Activated CD4-positive, alpha-beta T cell treated with anti-CD3 and anti-CD28 coated beads for 36 hours (primary cell): ENCODE results near the gene OSBPL10. TPM values are rescaled to one million over a fixed set of nuclear protein-coding genes. Genes with fewer than 3 reads are reported as not detected.
"Not testable (repeated sequence)": the region's sequence is repeated elsewhere in the genome, so short reads cannot be mapped to it uniquely, and the experiment has no call there.

Source experiments
- ATAC-seq: fragments of 200-7000 bp; cut with Tn5 transposase; one replicate; pipeline ENCODE4 v1.10.0; 2021; ENCODE audit warnings: mild to moderate bottlenecking, moderate library complexity
- CTCF ChIA-PET: fragments of 350-600 bp; sonication (Branson Sonifier 250); formaldehyde crosslinking; loops from one replicate; lab custom pipeline; 2021; ENCODE audit warnings: antibody characterized with exemption; lab: Charles Lee
- POLR2A ChIA-PET: fragments of 350-600 bp; sonication (Branson Sonifier 250); formaldehyde crosslinking; loops from one replicate; lab custom pipeline; 2021; ENCODE audit warnings: antibody characterized with exemption, inconsistent platforms; lab: Charles Lee
- DNase-seq: peaks from one replicate; pipeline ENCODE4 v3.0.0-alpha.2; 2020
- H3K27ac Mint-ChIP-seq: one replicate; pipeline ENCODE4 v1.8.0; 2021; ENCODE audit warnings: mixed read lengths
- H3K27me3 Mint-ChIP-seq: one replicate; pipeline ENCODE4 v1.8.0; 2021; ENCODE audit warnings: mixed read lengths
- H3K36me3 Mint-ChIP-seq: one replicate; pipeline ENCODE4 v1.8.0; 2021; ENCODE audit warnings: low read depth, mixed read lengths
- H3K4me1 Mint-ChIP-seq: one replicate; pipeline ENCODE4 v1.8.0; 2021; ENCODE audit warnings: mixed read lengths
- H3K4me3 Mint-ChIP-seq: one replicate; pipeline ENCODE4 v1.8.0; 2021; ENCODE audit warnings: mild to moderate bottlenecking, moderate library complexity, mixed read lengths
- H3K9me3 Mint-ChIP-seq: one replicate; pipeline ENCODE4 v1.8.0; 2021; ENCODE audit warnings: low read depth, mixed read lengths
- intact Hi-C, 2 experiments: fragments of 100-400 bp; cut with DNase I in 1 of 2; cut with micrococcal nuclease in 1 of 2; formaldehyde crosslinking; loops; one replicate each; pipeline versions ENCODE4 v1.14.2 to v1.15.1; 2022 to 2024; cut with DNase I, micrococcal nuclease
- total RNA-seq, 2 experiments: library from RNA; stranded (reverse); gene quantifications; one replicate each; pipeline ENCODE4 v1.2.3, GENCODE V29; 2021

The OSBPL10 gene
- total RNA-seq, 2 experiments from 2014 or later, result 11.2 to 11.8 TPM

- H3K9me3 Mint-ChIP-seq, result no peaks in the 10 kb centered on the region
- DNase-seq, result no peak
- H3K27me3 Mint-ChIP-seq, result peaks cover 2% of the 10 kb centered on the region
- H3K27ac Mint-ChIP-seq, result no peak overlapping the region
- ATAC-seq, result no peak
- CTCF ChIA-PET, result no interaction called here
- intact Hi-C loops, result no loop called here
- no peaks in the 10 kb centered on the region for H3K4me1 Mint-ChIP-seq
- POLR2A ChIA-PET, result interaction anchor here (0.7 kb wide), 1 partner anchor 42 kb away, joined by 4 read pairs; no protein-coding TSS in a partner anchor
- H3K4me3 Mint-ChIP-seq, result no peak overlapping the region
- H3K36me3 Mint-ChIP-seq, result no peaks in the 10 kb centered on the region
These were observed 177.9 kb downstream of the OSBPL10 start for GRCh38 chr3:31802981-31803740.

DNA sequence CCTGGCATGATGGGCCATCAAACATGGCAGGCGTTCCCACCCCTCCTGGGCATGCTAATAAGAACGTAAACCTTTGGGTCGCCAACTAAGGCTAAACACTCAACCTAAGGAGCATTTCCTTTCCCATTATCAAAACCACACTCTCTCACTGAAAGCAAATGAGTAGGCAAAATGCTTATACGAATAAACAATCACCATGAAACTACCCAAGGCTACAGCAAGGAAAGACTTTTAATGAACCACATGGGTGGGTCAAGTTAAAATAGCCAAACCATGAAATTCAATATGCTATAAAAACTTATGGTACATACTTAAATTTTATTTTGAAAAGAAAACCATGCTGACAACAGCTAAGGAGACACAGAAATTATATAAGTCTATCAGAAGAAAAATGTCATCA is 180.6 kb downstream of the OSBPL10 start:
- Mint-ChIP-seq H3K27ac (no peak overlapping the region), H3K4me1 (no peaks in the 10 kb centered on the region), H3K4me3 (no peak overlapping the region), H3K9me3 (no peaks in the 10 kb centered on the region), H3K27me3 (no peaks in the 10 kb centered on the region), H3K36me3 (no peaks in the 10 kb centered on the region)
- DNase-seq, result no peak
- ChIA-PET POLR2A (no interaction called here), CTCF (no interaction called here)
- intact Hi-C loops, result no loop called here
- no peak for ATAC-seq

- H3K4me3 Mint-ChIP-seq, result no peak overlapping the region
- ChIA-PET POLR2A (interaction anchor here (0.6 kb wide), 1 partner anchor 1831 kb away, joined by 5 read pairs; no protein-coding TSS in a partner anchor), CTCF (no interaction called here)
- H3K27me3 Mint-ChIP-seq, result no peaks in the 10 kb centered on the region
- ATAC-seq (no peak), DNase-seq (no peak)
- H3K4me1 Mint-ChIP-seq, result no peaks in the 10 kb centered on the region
- no peaks in the 10 kb centered on the region for H3K9me3 Mint-ChIP-seq
- intact Hi-C loops, result no loop called here
- H3K36me3 Mint-ChIP-seq, result no peaks in the 10 kb centered on the region
- no peak overlapping the region for H3K27ac Mint-ChIP-seq
These were observed 182.2 kb downstream of the OSBPL10 start for GRCh38 chr3:31798840-31799239.

GRCh38 chr3:31793821-31794220 is 187.2 kb downstream of the OSBPL10 start:
- Mint-ChIP-seq H3K4me1 (no peaks in the 10 kb centered on the region), H3K36me3 (no peaks in the 10 kb centered on the region), H3K27me3 (peaks cover 2% of the 10 kb centered on the region), H3K4me3 (no peak overlapping the region), H3K27ac (no peak overlapping the region), H3K9me3 (no peaks in the 10 kb centered on the region)
- intact Hi-C loops, result no loop called here
- ATAC-seq (no peak), DNase-seq (no peak)
- CTCF ChIA-PET, result no interaction called here
- POLR2A ChIA-PET, result no interaction called here

DNA sequence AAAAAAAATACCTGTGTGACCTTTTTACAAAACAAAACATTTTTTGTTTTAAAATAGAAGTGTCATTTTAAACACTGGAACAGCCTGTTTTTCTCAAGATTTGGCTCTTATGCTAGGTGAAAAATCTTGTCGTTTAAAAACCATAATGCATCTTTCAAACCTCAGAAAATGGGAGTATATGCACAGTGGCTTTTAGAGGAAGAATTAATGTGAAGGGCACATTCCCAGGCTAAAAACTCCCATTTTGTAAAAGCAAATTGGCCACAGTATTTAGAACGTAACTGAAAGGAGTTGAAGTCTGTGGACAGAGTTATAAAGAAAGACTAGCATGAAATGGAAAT is 190.0 kb downstream of the OSBPL10 start:
- CTCF ChIA-PET, result no interaction called here
- H3K4me3 Mint-ChIP-seq, result no peak overlapping the region
- peaks cover 2% of the 10 kb centered on the region for H3K27me3 Mint-ChIP-seq
- H3K36me3 Mint-ChIP-seq, result no peaks in the 10 kb centered on the region
- H3K27ac Mint-ChIP-seq, result no peak overlapping the region
- ATAC-seq (no peak), DNase-seq (no peak)
- no peaks in the 10 kb centered on the region for H3K9me3 Mint-ChIP-seq
- intact Hi-C loops, result no loop called here
- POLR2A ChIA-PET, result no interaction called here
- no peaks in the 10 kb centered on the region for H3K4me1 Mint-ChIP-seq

GRCh38 chr3:31790193-31791089 is 190.6 kb downstream of the OSBPL10 start:
- intact Hi-C loops, result no loop called here
- no peaks in the 10 kb centered on the region for H3K4me1 Mint-ChIP-seq
- H3K4me3 Mint-ChIP-seq, result no peak overlapping the region
- ATAC-seq, result no peak
- no peaks in the 10 kb centered on the region for H3K9me3 Mint-ChIP-seq
- no peak overlapping the region for H3K27ac Mint-ChIP-seq
- H3K36me3 Mint-ChIP-seq, result no peaks in the 10 kb centered on the region
- POLR2A ChIA-PET, result no interaction called here
- DNase-seq, result no peak
- peaks cover 2% of the 10 kb centered on the region for H3K27me3 Mint-ChIP-seq
- CTCF ChIA-PET, result no interaction called here

DNA sequence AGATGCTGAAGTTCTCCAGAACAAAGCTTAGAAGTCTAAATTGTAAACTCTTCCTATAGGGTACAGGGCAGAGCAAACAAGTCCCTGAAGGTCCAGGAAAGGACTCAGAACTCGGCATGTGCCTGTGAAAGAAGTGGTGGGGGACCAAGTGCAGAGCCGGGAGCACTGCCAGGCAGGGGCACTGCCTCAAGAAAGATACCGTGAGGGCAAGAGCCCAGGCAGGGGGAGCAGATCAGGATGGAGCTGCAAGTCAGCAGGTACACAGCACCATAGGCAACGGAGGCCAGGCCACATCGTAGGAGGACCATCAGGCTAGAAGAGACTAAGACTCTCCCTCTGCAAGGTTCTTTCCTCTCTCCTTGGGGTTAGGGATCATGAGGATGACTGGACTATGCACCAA is 191.6 kb downstream of the OSBPL10 start:
- Mint-ChIP-seq H3K4me3 (no peak overlapping the region), H3K4me1 (no peaks in the 10 kb centered on the region), H3K27me3 (peaks cover 2% of the 10 kb centered on the region), H3K9me3 (no peaks in the 10 kb centered on the region), H3K36me3 (no peaks in the 10 kb centered on the region), H3K27ac (no peak overlapping the region)
- no peak for DNase-seq
- ChIA-PET CTCF (no interaction called here), POLR2A (no interaction called here)
- intact Hi-C loops, result no loop called here
- no peak for ATAC-seq

DNA sequence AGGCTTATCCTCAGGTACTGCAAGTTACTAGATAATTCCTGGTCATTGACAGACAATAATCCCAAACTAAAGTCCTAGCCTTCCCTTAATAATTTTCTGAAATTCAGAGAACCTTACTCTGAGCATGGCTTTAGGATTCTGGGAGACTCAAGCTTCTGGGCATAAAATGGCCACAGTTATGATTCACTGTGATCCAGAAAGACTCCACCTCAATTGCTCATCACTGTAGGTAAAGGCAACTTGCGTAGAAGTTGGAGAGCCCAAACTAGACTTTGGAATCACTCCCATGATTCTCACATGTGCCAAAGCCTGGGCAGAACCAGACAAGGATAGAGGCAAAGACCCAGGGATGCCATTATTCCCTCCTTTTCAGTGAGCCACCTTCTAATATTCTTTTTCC is 195.3 kb downstream of the OSBPL10 start:
- Mint-ChIP-seq H3K4me1 (no peaks in the 10 kb centered on the region), H3K4me3 (no peak overlapping the region), H3K36me3 (no peaks in the 10 kb centered on the region), H3K27me3 (peaks cover under 1% of the 10 kb centered on the region), H3K9me3 (no peaks in the 10 kb centered on the region), H3K27ac (no peak overlapping the region)
- POLR2A ChIA-PET, result no interaction called here
- intact Hi-C loops, result no loop called here
- DNase-seq, result no peak
- CTCF ChIA-PET, result interaction anchor here (0.7 kb wide), 1 partner anchor 90 kb away, joined by 3 read pairs; no protein-coding TSS in a partner anchor
- no peak for ATAC-seq

DNA sequence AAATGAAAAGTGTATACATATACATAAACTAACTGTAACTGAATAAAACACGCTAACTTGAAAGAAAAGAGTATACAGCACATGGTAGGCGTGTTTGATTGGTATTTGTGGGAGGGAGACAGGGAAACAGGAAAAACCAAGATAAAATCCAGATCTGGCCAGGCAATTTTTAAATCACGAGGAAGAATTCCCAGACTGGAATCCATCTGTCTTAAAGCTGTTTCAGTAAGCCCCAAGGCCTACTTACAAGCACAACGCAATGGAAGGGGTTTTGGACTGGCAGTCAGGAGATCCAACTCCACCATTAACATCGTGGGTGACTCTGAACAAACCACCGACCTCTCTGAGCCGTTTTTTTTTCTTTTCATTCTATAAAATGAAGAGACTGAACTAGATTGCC is 195.8 kb downstream of the OSBPL10 start:
- Mint-ChIP-seq H3K27ac (no peak overlapping the region), H3K9me3 (no peaks in the 10 kb centered on the region), H3K36me3 (no peaks in the 10 kb centered on the region), H3K4me1 (no peaks in the 10 kb centered on the region), H3K4me3 (no peak overlapping the region), H3K27me3 (no peaks in the 10 kb centered on the region)
- DNase-seq (no peak), ATAC-seq (no peak)
- intact Hi-C loops, result no loop called here
- ChIA-PET POLR2A (no interaction called here), CTCF (interaction anchor here (0.7 kb wide), 1 partner anchor 90 kb away, joined by 3 read pairs; no protein-coding TSS in a partner anchor)

- H3K4me3 Mint-ChIP-seq, DNase-seq, H3K36me3 Mint-ChIP-seq, H3K27me3 Mint-ChIP-seq, H3K4me1 Mint-ChIP-seq, H3K27ac Mint-ChIP-seq, ATAC-seq, intact Hi-C loops, POLR2A ChIA-PET, CTCF ChIA-PET, H3K9me3 Mint-ChIP-seq: not testable (repeated sequence)
These were observed 197.2 kb downstream of the OSBPL10 start for GRCh38 chr3:31783851-31784250.

GRCh38 chr3:31782306-31782705 is 198.8 kb downstream of the OSBPL10 start:
- intact Hi-C loops, H3K4me3 Mint-ChIP-seq, H3K36me3 Mint-ChIP-seq, DNase-seq, CTCF ChIA-PET, H3K27ac Mint-ChIP-seq, H3K27me3 Mint-ChIP-seq, ATAC-seq, H3K4me1 Mint-ChIP-seq, POLR2A ChIA-PET, H3K9me3 Mint-ChIP-seq: not testable (repeated sequence)

GRCh38 chr3:31779514-31779913 is 201.5 kb downstream of the OSBPL10 start:
- Mint-ChIP-seq H3K4me3 (no peak overlapping the region), H3K27ac (no peak overlapping the region), H3K9me3 (peaks cover 7% of the 10 kb centered on the region), H3K4me1 (peaks cover 13% of the 10 kb centered on the region), H3K36me3 (peaks cover 5% of the 10 kb centered on the region), H3K27me3 (peaks cover 11% of the 10 kb centered on the region)
- ChIA-PET POLR2A (no interaction called here), CTCF (no interaction called here)
- intact Hi-C loops, result loop anchor here in 1 of 2 experiments (10.0 kb wide), 1 partner anchor 145 kb away; no protein-coding TSS in a partner anchor
- no peak for DNase-seq
- ATAC-seq, result no peak
